ENCODE measurements around the gene SERPINB12. TPM values are rescaled to one million over a fixed set of nuclear protein-coding genes. Genes with fewer than 3 reads are reported as not detected.

The SERPINB12 gene
- total RNA-seq, 1 experiment from 2014 or later: not detected

- no peak overlapping the region for H3K4me3 ChIP-seq (ENCODE audit: low read depth, low read length, poor library complexity, severe bottlenecking)
- H3K27ac ChIP-seq (ENCODE audit: low read depth, low read length, poor library complexity, severe bottlenecking): no peak overlapping the region
- H3K9me3 ChIP-seq (ENCODE audit: low read depth, low read length, poor library complexity, severe bottlenecking): no peaks in the 10 kb centered on the region
- no TSS peak for BruUV-seq (replicated peaks)
- TF ChIP-seq EZH2 (IDR thresholded peaks at IDR 0.05; ENCODE audit: borderline replicate concordance, low read depth, low read length, poor library complexity, severe bottlenecking) (no peak), CTCF (conservative IDR thresholded peaks at IDR 0.05; ENCODE audit: low read depth, low read length) (no peak)
- no peak for DNase-seq (ENCODE audit: low spot score)
- POLR2A ChIA-PET (ENCODE audit: low non-redundant PET): no interaction called here
- peaks cover 7% of the 10 kb centered on the region for H3K4me1 ChIP-seq (ENCODE audit: insufficient read depth, low read length, poor library complexity, severe bottlenecking)
- CTCF ChIA-PET: no interaction called here
- H3K27me3 ChIP-seq (replicated peaks; ENCODE audit: insufficient read depth, low read depth, low read length, poor library complexity): no peaks in the 10 kb centered on the region
- no peaks in the 10 kb centered on the region for H3K36me3 ChIP-seq (ENCODE audit: insufficient read depth, low read length, poor library complexity, severe bottlenecking)
- intact Hi-C loops (cut with micrococcal nuclease; ENCODE audit: unreplicated experiment): loop anchor here (10.0 kb wide), 1 partner anchor 556 kb away; no protein-coding TSS in a partner anchor
Observed at GRCh38 chr18:63570721-63571120, 28.6 kb downstream of the SERPINB12 start.

- H3K9me3 ChIP-seq (ENCODE audit: low read depth, low read length, poor library complexity, severe bottlenecking): no peaks in the 10 kb centered on the region
- TF ChIP-seq CTCF (conservative IDR thresholded peaks at IDR 0.05; ENCODE audit: low read depth, low read length) (no peak), EZH2 (IDR thresholded peaks at IDR 0.05; ENCODE audit: borderline replicate concordance, low read depth, low read length, poor library complexity, severe bottlenecking) (no peak)
- no peak overlapping the region for H3K27ac ChIP-seq (ENCODE audit: low read depth, low read length, poor library complexity, severe bottlenecking)
- CTCF ChIA-PET: interaction anchor here (0.5 kb wide), 1 partner anchor 52 kb away, joined by 3 read pairs; no protein-coding TSS in a partner anchor
- no TSS peak for BruUV-seq (replicated peaks)
- no peaks in the 10 kb centered on the region for H3K36me3 ChIP-seq (ENCODE audit: insufficient read depth, low read length, poor library complexity, severe bottlenecking)
- H3K4me1 ChIP-seq (ENCODE audit: insufficient read depth, low read length, poor library complexity, severe bottlenecking): peaks cover 30% of the 10 kb centered on the region
- no peak overlapping the region for H3K4me3 ChIP-seq (ENCODE audit: low read depth, low read length, poor library complexity, severe bottlenecking)
- intact Hi-C loops (cut with micrococcal nuclease; ENCODE audit: unreplicated experiment): loop anchor here (5.0 to 10.0 kb wide), 3 partner anchors 133 to 561 kb away; no protein-coding TSS in a partner anchor
- POLR2A ChIA-PET (ENCODE audit: low non-redundant PET): no interaction called here
- DNase-seq (ENCODE audit: low spot score): peak; percentile 53
- no peaks in the 10 kb centered on the region for H3K27me3 ChIP-seq (replicated peaks; ENCODE audit: insufficient read depth, low read depth, low read length, poor library complexity)
Observed at GRCh38 chr18:63575681-63576080, 33.5 kb downstream of the SERPINB12 start.

- Histone ChIP-seq H3K4me1 (ENCODE audit: insufficient read depth, low read length, poor library complexity, severe bottlenecking) (peaks cover 25% of the 10 kb centered on the region), H3K36me3 (ENCODE audit: insufficient read depth, low read length, poor library complexity, severe bottlenecking) (no peaks in the 10 kb centered on the region), H3K27me3 (replicated peaks; ENCODE audit: insufficient read depth, low read depth, low read length, poor library complexity) (no peaks in the 10 kb centered on the region), H3K4me3 (ENCODE audit: low read depth, low read length, poor library complexity, severe bottlenecking) (no peak overlapping the region), H3K27ac (ENCODE audit: low read depth, low read length, poor library complexity, severe bottlenecking) (no peak overlapping the region), H3K9me3 (ENCODE audit: low read depth, low read length, poor library complexity, severe bottlenecking) (no peaks in the 10 kb centered on the region)
- peak; percentile 79 for DNase-seq (ENCODE audit: low spot score)
- CTCF ChIA-PET: interaction anchor here (0.6 to 1.4 kb wide), 3 partner anchors 38 to 99 kb away, joined by 3 to 4 read pairs (median 3); no protein-coding TSS in a partner anchor
- intact Hi-C loops (cut with micrococcal nuclease; ENCODE audit: unreplicated experiment): loop anchor here (1.0 to 10.0 kb wide), 5 partner anchors 60 to 564 kb away; no protein-coding TSS in a partner anchor
- POLR2A ChIA-PET (ENCODE audit: low non-redundant PET): no interaction called here
- BruUV-seq (replicated peaks): no TSS peak
- TF ChIP-seq CTCF (conservative IDR thresholded peaks at IDR 0.05; ENCODE audit: low read depth, low read length) (peak; percentile 89), EZH2 (IDR thresholded peaks at IDR 0.05; ENCODE audit: borderline replicate concordance, low read depth, low read length, poor library complexity, severe bottlenecking) (no peak)
Observed at GRCh38 chr18:63578357-63578958, 36.3 kb downstream of the SERPINB12 start.
